Fibroblast of gingiva (primary cell): ENCODE measurements around the gene ZNF302.
A peak's percentile ranks its signal among the peaks of the same experiment; 100 is the strongest.
"Not testable (repeated sequence)": the region's sequence is repeated elsewhere in the genome, so short reads cannot be mapped to it uniquely, and the experiment has no call there.

Experiments used
- DNase-seq: peaks from one replicate; pipeline ENCODE4 v3.0.0-alpha.2; 2011; ENCODE audit warnings: low read depth

The ZNF302 gene

DNA sequence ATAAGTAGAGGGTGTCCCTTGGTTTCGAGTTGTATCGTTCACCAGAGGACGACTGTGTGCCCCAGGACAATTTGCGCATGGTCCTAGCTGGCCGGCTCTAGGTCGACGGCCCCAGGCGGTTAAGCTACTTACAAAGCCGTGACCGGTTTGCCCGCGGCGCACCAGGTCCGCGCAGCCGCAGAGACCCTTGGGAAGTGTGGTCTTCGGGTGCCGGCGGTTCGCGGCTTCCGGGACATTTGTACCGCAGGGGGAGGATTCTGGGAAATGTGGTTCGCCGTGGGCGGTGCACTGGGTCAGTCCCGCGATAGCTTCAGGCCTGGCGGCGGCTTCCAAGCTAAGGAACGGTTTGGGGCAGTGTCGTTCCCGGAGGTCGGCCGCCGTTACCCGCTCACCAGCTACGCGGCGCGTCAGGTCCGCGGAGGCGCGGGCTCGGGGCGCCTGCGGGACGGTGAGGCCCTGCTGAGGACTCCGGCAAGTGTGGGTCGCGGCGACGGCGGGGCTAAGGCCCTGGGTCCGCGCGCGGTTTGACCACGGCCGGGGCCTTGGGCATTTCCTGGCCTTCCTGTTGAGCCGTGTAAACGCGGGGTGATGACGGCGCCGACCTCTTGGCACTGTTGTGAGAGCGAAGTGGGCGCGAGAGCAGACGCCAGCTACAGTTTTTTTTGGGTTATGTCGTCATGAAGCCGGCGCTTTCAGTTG lies at the start of gene ZNF302:
Gene ZNF302, plus strand, starts transcription at position 293 of the 699 bp plus-strand sequence. CDS start 1,127 bp downstream, outside the sequence.
- peak; percentile 98 for DNase-seq

- no peak for DNase-seq
These were observed 43.7 kb upstream of the ZNF302 start for GRCh38 chr19:34633802-34634201.

DNA sequence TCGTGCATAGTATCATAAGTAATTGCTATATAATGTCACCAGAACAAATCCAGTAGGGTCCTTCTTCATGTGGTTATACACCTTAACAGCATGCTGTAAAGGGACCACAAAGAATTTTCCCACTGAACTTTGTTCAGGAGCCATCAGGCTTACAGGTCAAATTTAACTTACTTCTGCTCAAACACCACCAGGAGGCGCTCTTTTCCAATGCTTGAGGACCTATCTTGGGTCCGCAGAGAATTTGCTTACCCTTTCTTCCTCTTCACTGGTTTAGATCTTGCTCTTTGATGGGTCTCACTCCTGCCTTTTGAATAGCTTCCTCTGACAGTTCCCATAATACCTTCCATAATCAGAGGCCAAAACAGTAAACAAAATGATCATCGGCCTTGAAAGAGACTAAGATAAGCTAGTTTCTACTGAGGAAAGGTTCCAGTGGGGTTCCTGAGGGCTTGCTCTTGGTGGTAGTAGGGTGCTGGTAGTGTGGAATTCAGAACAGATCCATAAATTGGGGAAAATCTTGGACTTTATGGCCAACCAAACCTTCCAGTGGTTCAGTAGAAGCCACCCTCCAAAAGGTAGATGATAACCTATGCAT lies 37.9 kb upstream of the ZNF302 start:
- DNase-seq, result peak; percentile 56

- DNase-seq, result no peak
These were observed 35.2 kb upstream of the ZNF302 start for GRCh38 chr19:34642241-34642640.

GRCh38 chr19:34644991-34645461 lies 32.5 kb upstream of the ZNF302 start:
- DNase-seq, result no peak

- no peak for DNase-seq
These were observed 31.9 kb upstream of the ZNF302 start for GRCh38 chr19:34645551-34645950.

GRCh38 chr19:34649886-34650543 lies 27.5 kb upstream of the ZNF302 start:
- DNase-seq, result no peak

GRCh38 chr19:34651747-34652146 lies 25.7 kb upstream of the ZNF302 start:
- DNase-seq, result no peak

- no peak for DNase-seq
These were observed 22.7 kb upstream of the ZNF302 start for GRCh38 chr19:34654796-34655195.

DNA sequence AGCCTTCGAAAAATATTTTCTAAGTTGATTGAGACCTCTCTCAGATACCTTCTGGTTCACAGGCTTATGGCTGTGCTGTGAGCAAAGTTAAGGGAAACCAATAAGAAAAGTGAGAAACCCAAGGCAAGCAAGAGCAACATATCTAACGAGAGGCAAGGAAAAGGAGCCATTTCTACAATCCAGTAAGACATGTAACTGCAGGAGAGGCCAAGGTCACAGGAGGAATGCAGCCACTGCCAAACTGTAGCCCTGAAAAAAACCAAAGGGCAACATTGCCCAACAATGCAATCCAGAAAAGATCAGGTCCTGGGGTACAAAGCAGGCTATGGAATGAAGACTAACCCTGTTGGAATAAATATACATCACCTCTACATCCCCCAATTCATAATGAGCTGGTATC lies 21.8 kb upstream of the ZNF302 start:
- no peak for DNase-seq

DNA sequence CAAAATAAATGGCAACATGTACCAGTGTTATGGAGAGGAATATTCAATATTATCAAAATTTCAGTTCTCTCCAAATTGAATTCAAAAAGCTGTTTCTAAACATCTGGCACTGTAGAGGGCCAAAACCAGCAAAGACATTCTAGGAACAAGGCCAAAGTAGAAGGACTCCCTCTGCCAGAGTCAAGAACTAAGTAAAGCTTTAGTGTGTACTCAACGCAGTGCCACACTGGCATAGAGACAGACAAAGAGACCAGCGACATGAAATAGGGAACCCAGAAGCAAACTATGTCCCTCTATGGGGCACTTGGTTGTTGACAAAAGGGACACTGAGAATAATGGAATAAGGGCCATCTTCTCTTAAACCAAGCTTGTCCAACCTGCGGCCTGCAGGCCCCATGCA lies 16.1 kb upstream of the ZNF302 start:
- no peak for DNase-seq

DNA sequence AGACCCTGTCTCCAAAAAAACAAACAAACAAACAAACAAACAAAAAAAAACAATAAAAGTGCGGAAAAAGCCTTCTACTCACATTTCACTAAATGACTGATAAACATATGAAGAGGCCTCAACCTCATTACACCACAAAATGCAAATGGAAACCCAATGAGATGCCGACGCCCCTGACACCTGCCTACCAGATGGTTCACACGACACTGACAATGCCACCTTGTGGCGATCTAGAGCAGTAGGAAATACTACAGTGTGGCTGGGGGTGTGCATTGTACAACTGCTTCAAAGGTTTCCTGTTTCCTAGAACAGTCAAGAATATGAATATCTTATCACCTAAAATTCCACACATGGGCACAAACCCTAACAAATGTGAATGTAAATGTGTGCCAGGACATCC lies 14.6 kb upstream of the ZNF302 start:
- no peak for DNase-seq

- DNase-seq, result no peak
These were observed 13.3 kb upstream of the ZNF302 start for GRCh38 chr19:34664168-34664567.

GRCh38 chr19:34664870-34665269 lies 12.6 kb upstream of the ZNF302 start:
- DNase-seq, result no peak

GRCh38 chr19:34665275-34665674 lies 12.2 kb upstream of the ZNF302 start:
- not testable (repeated sequence) for DNase-seq

DNA sequence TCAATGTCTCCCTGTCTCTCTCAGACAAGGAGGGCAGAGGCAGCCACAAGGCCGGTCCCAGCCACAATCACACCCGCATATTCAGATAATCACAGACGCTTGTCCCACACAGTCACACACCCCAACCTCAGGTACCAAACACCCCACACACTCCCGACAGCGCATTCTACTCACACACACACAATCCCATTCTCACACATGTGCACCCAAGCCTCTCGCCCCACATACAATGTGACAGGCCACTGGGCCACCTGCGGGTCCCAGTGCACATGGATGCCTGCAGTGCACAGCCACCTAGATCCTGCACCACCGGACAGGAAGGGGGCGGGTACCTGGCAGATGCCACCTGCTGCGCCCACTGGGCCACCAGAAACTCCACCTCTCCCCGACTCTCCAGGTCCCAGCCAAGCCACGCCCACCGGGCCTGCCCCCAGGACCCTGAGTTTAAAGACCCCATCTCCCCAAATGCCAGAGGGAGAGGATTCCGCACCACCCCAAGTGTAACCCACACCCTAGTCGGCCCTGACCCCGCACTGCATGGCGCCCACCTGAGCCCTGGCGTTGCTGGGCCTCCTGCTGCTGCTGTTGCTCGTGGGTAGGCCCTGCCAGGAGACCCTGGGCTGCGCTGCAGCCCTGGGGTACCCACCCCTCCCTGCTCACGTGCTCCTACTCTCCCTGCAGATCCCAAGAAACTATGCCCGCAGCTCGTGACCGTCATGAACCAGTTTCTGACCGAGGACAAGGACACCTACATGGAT lies 11.1 kb upstream of the ZNF302 start:
- DNase-seq, result no peak

- DNase-seq, result no peak
These were observed 10.6 kb upstream of the ZNF302 start for GRCh38 chr19:34666958-34667265.

GRCh38 chr19:34667349-34668076 lies 10.0 kb upstream of the ZNF302 start:
- peak; percentile 27 for DNase-seq

- DNase-seq, result not testable (repeated sequence)
These were observed 9.3 kb upstream of the ZNF302 start for GRCh38 chr19:34668077-34668689.

DNA sequence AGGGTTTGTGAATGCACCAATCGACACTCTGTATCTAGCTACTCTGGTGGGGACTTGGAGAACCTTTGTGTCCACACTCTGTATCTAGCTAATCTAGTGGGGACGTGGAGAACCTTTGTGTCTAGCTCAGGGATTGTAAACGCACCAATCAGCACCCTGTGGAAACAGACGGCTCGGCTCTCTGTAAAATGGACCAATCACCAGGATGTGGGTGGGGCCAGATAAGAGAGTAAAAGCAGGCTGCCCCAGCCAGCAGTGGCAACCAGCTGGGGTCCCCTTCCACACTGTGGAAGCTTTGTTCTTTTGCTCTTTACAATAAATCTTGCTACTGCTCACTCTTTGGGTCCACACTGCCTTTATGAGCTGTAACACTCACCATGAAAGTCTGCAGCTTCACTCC lies 8.8 kb upstream of the ZNF302 start:
- not testable (repeated sequence) for DNase-seq

DNA sequence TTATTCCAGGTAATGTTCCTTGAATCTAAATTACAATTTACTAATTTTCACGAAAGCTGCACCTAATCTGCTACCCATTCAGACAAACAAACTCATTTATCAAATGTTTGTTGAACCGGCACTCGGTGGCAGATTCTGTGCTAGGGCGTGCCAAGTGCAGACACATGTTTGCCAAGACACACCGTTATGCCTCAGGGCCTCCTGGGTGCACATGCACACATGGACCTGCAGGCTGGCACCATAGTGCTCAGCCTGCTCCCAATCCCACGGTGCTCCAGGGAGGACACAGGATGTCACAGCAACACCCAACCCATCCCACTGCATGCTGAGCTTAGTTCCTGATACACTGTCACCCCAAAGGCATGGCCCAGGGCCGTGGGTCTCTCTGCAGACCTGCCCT lies 8.2 kb upstream of the ZNF302 start:
- no peak for DNase-seq

GRCh38 chr19:34671972-34672371 lies 5.5 kb upstream of the ZNF302 start:
- no peak for DNase-seq
